Parathyroid adenoma (tissue), 2 donors: ENCODE results near the gene RPS6KA5.

Source experiments
- H2AFZ ChIP-seq: fragments of 300-600 bp; sonication (generic); one replicate; pipeline ENCODE4 v1.7.0; 2017; ENCODE audit warnings: antibody characterized with exemption, mild to moderate bottlenecking
- H3K27ac ChIP-seq: fragments of 300-600 bp; sonication (generic); one replicate; pipeline ENCODE4 v1.7.0; 2017
- H3K27me3 ChIP-seq: fragments of 300-600 bp; sonication (generic); one replicate; pipeline ENCODE4 v1.7.0; 2017; ENCODE audit warnings: low read length; ENCODE audit not compliant: control insufficient read depth, insufficient read depth
- H3K36me3 ChIP-seq: fragments of 300-600 bp; sonication (generic); one replicate; pipeline ENCODE4 v1.7.0; 2017; ENCODE audit warnings: low read length; ENCODE audit not compliant: control insufficient read depth, insufficient read depth
- H3K4me1 ChIP-seq: fragments of 300-600 bp; sonication (generic); one replicate; pipeline ENCODE4 v1.7.0; 2017; ENCODE audit warnings: control low read depth
- H3K4me2 ChIP-seq: fragments of 300-600 bp; sonication (generic); one replicate; pipeline ENCODE4 v1.7.0; 2017; ENCODE audit warnings: low read length
- H3K4me3 ChIP-seq: fragments of 300-600 bp; sonication (generic); one replicate; pipeline ENCODE4 v1.7.0; 2017; ENCODE audit warnings: low read depth, low read length
- H3K79me2 ChIP-seq: fragments of 300-600 bp; sonication (generic); one replicate; pipeline ENCODE4 v1.7.0; 2017; ENCODE audit warnings: control low read depth
- H3K9ac ChIP-seq: fragments of 300-600 bp; sonication (generic); one replicate; pipeline ENCODE4 v1.7.0; 2017; ENCODE audit warnings: mild to moderate bottlenecking
- H3K9me3 ChIP-seq: fragments of 300-600 bp; sonication (generic); one replicate; pipeline ENCODE4 v1.7.0; 2017; ENCODE audit warnings: low read length; ENCODE audit not compliant: control insufficient read depth
- CTCF ChIP-seq: fragments of 300-600 bp; sonication (generic); IDR thresholded peaks from one replicate; pipeline ENCODE4 v1.7.0; 2017; ENCODE audit warnings: antibody characterized with exemption, mild to moderate bottlenecking
- donor health status: primary hyperparathyroidism.

The RPS6KA5 gene

GRCh38 chr14:90886297-90886815, 174.1 kb downstream of the RPS6KA5 start:
- Histone ChIP-seq H3K79me2 (no peaks in the 10 kb centered on the region), H3K27me3 (no peaks in the 10 kb centered on the region), H3K4me2 (no peak overlapping the region), H2AFZ (no peak overlapping the region), H3K9ac (no peak overlapping the region), H3K4me1 (no peaks in the 10 kb centered on the region), H3K4me3 (no peak overlapping the region), H3K36me3 (no peaks in the 10 kb centered on the region), H3K27ac (no peak overlapping the region), H3K9me3 (no peaks in the 10 kb centered on the region)
- TF ChIP-seq CTCF = no peak

GRCh38 chr14:90883782-90884181, 176.7 kb downstream of the RPS6KA5 start:
- Histone ChIP-seq H3K79me2 (no peaks in the 10 kb centered on the region), H3K9ac (no peak overlapping the region), H3K27me3 (no peaks in the 10 kb centered on the region), H3K4me3 (no peak overlapping the region), H3K4me2 (no peak overlapping the region), H3K9me3 (no peaks in the 10 kb centered on the region), H3K36me3 (no peaks in the 10 kb centered on the region), H3K27ac (no peak overlapping the region), H2AFZ (no peak overlapping the region), H3K4me1 (no peaks in the 10 kb centered on the region)
- TF ChIP-seq CTCF = no peak

GRCh38 chr14:90883197-90883596, 177.2 kb downstream of the RPS6KA5 start:
- H3K9me3 ChIP-seq = no peaks in the 10 kb centered on the region

GRCh38 chr14:90880282-90880681, 180.2 kb downstream of the RPS6KA5 start:
- Histone ChIP-seq H3K9ac (no peak overlapping the region), H3K4me1 (no peaks in the 10 kb centered on the region), H3K79me2 (no peaks in the 10 kb centered on the region), H3K27ac (no peak overlapping the region), H3K4me2 (no peak overlapping the region), H3K9me3 (no peaks in the 10 kb centered on the region), H3K27me3 (no peaks in the 10 kb centered on the region), H3K36me3 (no peaks in the 10 kb centered on the region), H2AFZ (no peak overlapping the region), H3K4me3 (no peak overlapping the region)
- TF ChIP-seq CTCF = no peak

More at GRCh38 chr14:90883197-90883596, 177.2 kb downstream of the RPS6KA5 start:
- no peaks in the 10 kb centered on the region for H3K36me3 ChIP-seq
- no peak for TF ChIP-seq CTCF
- no peaks in the 10 kb centered on the region for H3K4me1 ChIP-seq
- no peaks in the 10 kb centered on the region for H3K79me2 ChIP-seq
- no peak overlapping the region for H3K27ac ChIP-seq
- H3K27me3 ChIP-seq = no peaks in the 10 kb centered on the region
- no peak overlapping the region for H3K4me3 ChIP-seq
- no peak overlapping the region for H3K4me2 ChIP-seq
- H2AFZ ChIP-seq = no peak overlapping the region
- H3K9ac ChIP-seq = no peak overlapping the region

GRCh38 chr14:90874599-90874998, 185.8 kb downstream of the RPS6KA5 start:
- Histone ChIP-seq H3K4me1 (no peaks in the 10 kb centered on the region), H3K4me3 (no peak overlapping the region), H3K9ac (no peak overlapping the region), H3K36me3 (no peaks in the 10 kb centered on the region), H3K79me2 (no peaks in the 10 kb centered on the region), H3K27ac (no peak overlapping the region), H3K4me2 (no peak overlapping the region), H2AFZ (no peak overlapping the region), H3K9me3 (no peaks in the 10 kb centered on the region), H3K27me3 (no peaks in the 10 kb centered on the region)
- no peak for TF ChIP-seq CTCF
